Stimulated activated CD4-positive, alpha-beta T cell treated with anti-CD3 and anti-CD28 coated beads, Interleukin-4, amount 100 ng/mL, for 4 hours (primary cell): ENCODE measurements around the gene SLC43A3.
"Not testable (repeated sequence)": the region's sequence is repeated elsewhere in the genome, so short reads cannot be mapped to it uniquely, and the experiment has no call there.

ENCODE experiments used
- DNase-seq, 2 experiments: peaks; one replicate each; pipeline ENCODE4 v3.0.0-alpha.2; 2020

The SLC43A3 gene

DNA sequence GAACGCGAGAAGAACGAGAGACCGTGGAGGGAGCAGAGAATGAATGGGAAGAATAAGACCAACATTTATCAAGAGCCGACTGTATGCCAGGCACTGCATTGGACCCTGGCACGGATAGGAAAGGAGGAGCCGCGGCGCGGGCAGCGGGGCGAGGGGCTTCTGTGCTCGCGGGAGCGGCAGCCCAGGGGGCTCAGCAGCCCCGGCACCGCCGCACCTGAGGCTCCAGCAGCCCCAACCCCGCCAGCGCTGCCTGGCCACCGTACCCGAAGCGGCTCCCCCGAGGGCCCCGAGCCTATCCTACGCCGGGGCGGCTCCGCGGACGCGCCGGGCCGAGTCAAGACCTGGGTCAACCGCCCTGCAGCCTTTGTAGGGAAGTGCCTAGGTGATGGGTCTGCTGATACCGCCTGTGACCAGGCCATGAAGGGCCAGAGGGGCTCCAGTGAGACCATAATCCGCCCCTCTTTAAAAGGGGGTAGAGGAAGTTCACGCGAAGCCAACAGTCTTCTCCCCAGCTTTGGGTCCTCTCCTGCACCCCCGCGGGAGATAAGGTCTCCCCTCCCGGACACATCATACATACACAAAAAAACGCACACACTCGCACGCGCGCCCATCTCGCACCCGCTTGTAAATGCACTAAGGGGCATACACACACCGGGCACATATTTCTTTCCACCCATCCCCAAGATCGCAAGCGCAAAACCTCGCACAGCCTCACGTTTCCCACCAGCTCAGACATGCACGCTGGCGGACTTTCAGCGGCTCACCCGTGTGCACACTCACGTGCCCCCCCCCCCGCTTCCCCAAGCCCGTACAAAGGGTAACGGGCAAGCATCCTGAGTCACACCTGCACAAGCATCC, 32.5 kb upstream of the SLC43A3 start:
- peak in 1 of 2 experiments; percentile 59 for DNase-seq

DNA sequence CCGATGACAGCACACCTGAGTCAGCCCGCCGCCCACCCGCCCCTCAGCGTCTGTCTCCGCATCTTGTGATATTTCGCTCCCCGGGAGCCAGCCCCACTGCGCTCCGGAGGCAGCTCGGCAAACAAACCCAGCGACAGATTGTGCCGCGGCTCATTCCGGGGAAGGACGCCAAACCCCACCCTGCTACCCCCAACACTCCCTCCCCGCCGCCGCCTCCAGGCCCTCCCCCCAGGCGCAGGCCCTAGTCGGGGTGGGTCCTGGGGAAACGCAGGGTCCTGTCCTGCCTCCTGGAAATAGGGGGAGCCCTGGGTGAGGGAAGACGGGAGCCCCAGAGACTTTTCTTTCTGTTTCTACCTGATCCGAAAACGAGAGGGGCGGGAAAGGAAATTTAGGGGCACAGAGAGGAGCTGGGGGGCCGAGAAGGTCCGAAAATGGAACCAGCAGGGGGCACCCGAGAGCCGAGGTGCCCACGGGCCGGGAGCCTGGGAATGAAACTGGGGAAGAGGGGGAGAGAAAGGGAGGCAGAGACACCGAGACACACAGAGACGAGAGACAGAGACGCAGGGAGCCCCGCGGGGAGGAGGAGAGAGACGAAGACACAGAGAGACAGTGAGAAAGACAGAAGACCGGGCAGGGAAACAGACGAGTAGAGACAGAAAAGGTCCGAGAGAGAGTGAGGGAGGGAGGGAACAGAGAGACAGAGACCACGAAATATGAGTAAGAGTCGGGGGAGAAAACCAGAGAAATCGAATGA, 31.7 kb upstream of the SLC43A3 start:
- peak; percentile 69 to 86 for DNase-seq

DNA sequence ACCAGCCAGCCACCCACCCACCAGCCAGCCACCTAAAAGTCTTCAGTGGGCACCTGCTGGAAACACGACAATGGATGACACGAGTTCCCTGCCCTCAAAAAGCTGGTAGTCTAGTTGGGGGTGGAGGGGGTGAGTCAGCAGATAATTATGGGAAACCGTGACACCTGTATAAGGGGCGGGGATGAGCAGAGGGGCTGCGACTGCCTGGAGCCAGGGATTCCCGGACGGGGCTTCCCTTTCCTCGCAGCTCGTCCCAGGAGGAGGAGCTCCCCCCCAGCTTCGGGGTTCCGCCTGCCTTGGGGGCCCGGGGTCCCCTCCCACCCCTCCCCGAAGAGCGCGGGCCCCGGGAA, 31.1 kb upstream of the SLC43A3 start:
- DNase-seq = peak in 1 of 2 experiments; percentile 78

DNA sequence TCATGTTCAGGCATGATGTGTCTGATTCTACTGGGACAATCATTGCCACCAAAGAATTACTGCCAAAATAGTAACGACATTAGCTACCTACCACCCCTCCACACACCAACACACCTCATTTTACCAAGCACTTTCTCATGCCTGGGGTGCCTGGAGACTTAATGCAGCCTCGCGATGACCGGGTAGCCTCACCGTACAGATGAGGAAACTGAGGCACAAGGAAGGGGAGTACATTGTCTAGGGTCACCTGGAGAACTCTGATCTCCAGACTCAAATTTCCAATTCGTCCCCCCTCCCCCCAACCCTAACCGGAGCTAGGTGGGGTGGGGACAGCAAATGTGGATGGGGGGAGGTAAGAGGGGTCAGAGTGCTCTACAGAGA, 30.7 kb upstream of the SLC43A3 start:
- DNase-seq = no peak

DNA sequence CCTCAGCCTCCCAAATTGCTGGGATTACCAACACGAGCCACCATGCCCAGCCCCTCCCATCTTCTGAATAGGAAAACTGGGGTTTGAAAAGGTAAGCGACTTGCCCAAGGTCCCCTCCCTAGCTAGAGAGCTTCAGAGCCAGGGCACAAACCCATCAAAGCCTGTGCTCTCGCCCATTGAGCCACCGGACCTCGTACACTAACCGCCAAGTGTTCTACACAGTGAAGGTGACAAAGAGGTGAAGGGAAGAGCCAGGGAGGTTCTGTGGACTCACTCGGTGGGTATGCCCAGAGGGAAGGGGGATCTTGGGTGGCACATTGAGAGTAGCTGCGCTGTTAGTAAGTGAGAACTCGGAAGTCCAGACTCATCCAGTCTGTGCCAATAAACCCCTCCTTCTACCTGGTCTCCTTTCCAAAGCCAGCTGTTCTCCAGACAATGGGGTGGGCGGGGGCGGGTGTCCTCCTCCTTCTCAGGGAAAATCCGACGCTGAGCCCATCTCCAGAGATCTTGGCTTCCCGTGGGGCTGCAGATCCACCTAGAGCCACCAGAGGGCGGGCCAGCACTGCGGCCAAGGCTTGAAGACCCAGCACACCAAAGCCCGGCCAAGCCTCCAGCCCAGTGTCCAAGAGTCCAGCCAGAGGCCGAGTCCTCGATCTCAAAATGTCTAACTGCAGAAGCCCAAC, 30.2 kb upstream of the SLC43A3 start:
- peak; percentile 64 to 72 for DNase-seq

DNA sequence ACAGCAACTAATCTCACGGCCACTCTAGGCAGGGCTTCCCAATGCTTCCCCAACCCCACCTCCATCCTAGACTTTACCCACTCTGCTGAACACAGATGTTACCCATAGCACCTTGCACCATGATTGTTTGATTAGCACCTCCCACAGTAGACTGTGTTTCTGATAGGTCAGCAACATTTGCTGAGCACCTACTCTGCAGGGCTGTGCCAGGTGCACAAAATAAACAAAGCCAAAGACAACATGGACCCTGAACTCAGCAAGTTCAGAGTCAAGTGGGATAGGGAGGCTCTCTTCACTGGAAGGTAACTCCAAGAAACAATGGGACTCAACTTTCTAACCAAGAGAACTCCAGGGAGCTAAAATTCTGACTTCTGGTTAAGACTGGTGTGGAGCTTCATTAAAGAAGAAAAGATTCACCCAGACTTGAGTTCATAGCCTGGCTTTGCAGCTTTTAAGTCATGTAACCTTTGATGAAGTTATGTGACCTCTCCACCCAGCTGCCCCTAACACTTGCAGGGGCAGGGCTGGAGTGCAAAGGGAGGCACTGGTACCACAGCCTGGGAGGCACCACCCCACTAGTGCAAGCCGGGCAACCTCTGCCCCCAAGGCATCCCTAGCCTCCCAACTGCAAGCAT, 26.7 kb upstream of the SLC43A3 start:
- no peak for DNase-seq

DNA sequence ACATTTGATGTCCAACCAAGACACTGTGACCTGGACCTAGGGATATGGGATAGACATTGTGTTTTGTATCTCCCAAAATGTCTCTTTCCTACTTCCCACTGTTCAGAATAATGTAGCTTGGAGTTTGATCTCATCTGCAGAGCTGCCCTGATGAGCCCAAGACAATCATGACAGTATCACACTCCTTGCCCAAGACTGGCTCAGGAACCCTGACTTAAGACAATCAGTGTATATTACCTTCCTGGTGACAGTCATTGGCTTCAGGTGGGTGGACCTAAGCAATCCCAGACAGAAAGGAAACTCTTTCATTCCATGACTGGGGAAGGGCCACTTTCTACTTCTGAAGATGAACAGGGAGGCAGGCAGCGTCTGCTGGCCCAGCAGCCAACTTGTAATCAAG, 19.1 kb upstream of the SLC43A3 start:
- DNase-seq = no peak

DNA sequence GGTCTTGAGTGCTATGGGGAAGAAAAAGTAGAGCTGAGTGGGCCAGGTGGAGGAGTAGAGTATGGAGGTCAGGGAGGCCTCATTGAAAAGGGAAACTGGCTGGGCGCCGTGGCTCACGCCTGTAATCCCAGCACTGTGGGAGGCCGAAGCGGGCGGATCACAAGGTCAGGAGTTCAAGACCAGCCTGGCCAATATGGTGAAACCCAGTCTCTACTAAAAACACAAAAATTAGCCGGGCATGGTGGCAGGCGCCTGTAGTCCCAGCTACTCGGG, 18.1 kb upstream of the SLC43A3 start:
- DNase-seq = not testable (repeated sequence)

DNA sequence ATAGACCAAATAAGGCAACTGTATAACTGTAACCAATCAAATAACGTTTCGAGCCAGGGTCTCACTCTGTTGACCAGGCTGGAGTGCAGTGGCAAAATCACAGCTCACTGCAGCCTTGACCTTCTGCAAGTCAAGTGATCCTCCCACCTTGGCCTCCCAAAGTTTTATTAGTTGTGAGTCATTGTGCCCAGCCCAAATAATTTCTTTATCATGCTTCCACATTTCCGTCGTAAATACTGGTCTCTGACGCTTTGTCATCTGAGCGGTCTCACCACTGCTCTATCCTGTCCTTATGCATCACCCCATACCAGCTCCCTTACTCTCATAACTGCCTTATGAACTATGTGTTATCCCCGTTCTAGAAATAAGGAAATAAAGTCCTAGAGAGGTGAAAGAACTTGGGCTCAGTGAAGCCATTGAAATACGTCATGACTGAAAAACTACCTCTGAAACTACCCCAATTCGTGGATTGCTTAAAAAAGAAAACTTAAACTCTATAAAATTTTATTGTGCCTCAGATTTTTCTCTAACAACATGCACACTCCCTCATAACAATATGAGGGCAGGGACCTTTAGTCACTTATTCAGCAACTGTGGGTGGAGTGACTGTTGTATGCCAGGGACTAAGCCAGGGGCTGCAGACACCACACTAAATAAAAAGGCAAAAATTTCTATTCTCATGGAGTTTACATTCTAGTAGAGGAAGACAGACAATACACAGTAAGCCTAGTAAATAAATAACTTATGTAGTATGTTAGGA, 17.6 kb upstream of the SLC43A3 start:
- no peak for DNase-seq

DNA sequence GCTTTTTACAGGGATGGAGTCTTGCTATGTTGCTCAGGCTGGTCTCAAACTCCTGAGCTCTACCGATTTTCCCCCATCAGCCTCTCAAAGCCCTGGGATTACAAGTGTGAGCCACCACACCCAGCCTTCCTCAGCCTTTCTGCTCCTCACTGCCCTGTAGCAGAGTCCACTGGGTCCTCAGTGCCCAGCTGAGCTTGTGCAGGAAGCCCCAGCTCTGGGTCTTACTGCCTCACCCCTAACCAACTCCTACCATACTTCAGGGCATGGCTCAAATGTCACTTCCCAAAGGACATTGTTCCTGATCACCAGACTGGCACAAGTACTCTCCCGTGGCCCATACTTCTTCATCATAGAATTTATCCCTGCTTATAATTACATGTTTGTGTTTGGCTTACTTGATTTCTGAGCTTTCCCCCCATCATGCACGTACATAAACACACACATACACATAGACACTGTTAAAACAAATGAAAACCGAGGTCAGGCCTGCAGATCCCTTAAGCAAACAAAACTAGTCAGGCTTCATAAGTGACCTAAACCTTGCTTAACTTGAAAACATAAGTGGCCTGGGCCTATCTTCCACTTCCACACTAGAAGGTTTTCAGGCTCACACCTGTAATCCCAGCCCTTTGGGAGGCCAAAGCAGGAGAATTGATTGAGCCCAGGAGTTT, 14.0 kb upstream of the SLC43A3 start:
- DNase-seq = no peak

DNA sequence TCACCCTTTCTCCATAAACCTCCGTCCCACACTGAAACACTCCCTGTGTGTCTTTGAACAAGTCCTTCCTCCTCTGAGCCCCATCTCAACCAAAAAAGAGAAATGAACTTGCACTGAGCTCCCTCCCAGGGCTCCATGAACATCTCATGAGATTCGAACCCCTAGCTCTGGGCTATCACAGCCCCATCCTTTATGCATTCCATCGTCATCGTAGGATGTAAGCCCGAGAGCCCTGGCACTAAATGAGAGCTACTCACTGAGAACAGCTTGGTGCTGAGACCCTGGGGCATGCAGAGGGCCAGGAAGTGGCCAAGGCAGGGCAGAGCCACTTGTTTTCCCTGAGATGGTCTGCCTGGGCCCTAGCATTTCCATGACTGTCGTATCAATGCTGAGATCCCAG, 12.9 kb upstream of the SLC43A3 start:
- DNase-seq = no peak

DNA sequence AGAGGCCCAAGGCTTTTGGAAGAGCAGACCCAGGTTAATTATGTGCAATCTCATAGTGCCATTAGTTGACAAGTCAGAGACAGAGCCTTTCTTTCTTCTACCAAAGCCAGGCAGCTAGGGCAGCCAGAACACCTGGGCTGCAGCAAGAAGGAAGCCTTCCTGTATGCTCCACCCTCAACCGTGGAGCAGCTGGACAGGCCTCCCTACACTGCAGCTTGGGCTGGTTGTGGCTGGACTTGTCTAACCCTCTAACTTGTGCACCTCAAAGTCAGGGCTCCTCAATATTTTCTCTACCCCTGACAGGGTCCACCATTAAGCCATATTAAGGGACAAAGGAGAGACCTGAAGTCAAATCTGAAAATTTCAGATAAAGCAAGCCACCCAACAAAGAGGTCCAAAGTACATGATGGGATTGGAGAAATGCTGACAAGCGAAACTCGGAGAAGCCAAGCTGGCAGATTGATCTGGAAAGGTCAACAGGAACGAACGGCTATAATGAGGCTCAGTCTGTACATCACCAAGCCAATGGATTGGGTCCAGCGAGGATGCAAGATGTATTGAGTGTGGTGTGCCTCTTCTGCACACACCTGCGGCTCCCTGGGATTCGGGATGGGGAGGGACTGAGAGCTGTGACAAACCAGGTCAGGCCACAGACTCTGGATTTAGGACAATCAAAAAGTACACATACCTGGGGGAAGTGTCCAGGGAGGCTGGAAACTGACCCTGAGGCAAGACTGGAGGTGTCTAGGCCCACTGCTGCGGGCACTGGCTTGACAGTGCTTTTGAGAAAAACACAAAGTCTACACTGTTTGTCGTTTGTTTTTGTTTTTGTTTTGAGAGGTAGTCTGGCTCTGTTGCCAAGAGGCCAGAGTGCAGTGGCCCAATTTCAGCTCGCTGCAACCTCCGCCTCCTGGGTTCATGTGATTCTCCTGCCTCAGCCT, 11.7 kb upstream of the SLC43A3 start:
- DNase-seq = no peak

DNA sequence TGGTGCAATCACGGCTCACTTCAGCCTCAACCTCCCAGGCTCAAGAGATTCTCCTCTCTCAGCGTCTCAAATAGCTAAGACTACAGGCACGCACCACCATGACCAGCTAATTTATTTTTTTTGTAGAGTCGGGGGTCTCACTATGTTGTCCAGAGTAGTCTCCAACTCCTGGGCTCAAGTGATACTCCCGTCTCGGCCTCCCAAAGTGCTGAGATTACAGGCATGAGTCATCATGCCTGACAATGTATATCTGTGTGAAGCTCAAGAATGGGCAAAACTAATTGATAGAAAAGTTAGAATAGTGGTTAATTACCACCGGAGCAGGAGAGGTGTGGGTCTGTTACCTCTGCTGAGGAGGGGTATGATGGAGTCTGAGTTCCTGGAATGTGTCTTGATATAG, 9.1 kb upstream of the SLC43A3 start:
- no peak for DNase-seq

DNA sequence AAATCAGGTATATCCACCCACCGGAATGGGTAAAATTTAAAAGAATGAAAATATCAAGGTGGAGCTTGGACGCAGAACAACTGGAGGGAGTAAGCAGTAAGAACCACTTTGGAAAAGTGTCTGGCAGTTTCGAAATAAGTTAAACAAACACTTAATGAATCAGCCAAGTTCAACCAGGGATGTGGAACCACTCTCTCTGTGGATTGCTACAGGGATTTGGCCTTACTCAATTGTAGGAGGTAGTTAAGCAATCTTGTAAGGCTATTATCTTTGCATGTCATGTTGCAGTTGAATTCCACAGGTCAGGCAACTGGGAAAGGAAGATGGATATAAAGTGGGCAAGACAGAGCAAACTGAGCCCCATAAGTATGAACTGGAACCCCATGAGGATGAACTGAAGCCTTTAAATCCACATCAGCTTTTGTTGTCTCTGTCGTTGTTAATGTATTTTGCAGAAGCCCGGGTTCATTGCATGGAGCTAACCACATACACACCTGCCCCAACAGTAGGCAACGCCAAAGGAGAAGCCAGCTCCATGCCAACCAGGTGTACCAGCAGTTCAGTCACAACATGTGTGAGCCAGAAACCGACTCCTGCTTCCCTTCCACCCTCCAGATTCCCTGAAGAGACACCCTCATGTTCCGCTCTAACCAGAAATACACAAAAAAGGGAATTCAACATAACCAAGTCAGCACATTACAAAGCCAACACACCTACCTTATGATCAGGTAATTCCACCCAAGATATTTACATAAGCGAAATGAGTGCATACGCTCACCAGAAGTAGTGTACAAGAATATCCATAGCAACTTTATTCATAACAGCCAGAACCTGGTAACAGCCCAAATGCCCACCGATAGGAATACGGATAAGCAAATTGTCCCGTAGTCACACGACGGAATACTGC, 8.0 kb upstream of the SLC43A3 start:
- DNase-seq = no peak

DNA sequence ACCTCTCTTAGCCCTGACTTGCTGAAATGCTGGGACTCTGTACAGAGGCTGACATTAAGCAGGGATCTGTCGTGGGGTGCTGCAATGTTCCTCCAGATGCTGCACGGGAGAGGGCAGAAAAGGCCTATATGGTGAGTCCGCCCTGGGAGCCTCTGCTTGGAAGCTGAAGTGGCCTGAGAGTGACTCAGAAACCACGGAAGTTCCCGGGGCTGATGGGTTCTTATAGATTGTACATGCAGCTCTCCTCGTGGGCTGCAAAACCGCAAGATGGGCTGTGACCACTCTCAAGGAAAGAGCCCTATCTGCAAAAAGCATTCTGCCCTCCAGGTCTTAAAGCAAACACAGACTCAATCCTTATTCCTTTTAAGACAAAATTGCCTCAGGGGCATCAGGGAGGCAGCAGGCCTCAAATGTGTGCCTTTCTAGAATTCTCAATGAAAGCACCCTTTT, 5.8 kb upstream of the SLC43A3 start:
- DNase-seq = no peak

DNA sequence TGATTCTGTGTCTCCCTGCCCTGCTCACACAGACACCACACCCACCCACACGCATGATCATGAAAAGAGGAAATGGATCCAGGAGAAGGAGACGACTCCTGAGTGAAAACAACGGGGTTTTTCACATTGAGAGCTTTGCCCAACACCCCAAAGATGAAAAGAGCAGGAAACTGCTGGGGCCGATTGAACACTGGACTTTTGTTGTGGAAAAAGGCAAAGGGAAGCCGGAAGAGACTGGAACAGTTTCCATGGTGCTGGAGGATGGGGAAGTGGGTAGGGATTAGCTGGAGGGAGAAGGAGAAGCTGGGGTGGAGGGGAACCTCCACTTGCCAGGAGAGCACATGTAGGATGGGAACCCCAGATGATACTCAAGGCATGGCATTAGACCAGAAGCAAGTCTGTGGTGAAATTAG, 5.2 kb upstream of the SLC43A3 start:
- DNase-seq = no peak

DNA sequence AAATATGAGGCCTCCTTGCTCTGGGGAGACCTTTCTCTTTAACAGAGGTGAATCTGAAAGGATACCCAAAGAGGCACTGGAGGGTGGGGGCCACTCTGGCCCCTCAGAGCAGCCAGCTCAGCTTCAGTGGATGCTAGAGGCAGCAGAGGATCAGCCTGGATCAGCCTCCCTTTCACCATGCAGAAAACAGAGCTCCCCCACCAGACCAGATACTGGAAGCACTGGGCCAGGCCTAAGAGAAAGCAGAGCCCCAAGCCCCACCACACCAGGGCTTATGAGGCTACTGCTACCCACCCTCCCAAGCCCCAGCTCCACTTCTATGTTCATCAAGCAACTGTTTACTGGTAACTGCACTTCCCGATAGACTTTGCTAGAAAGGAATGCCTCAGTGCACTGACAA, 4.0 kb upstream of the SLC43A3 start:
- no peak for DNase-seq

DNA sequence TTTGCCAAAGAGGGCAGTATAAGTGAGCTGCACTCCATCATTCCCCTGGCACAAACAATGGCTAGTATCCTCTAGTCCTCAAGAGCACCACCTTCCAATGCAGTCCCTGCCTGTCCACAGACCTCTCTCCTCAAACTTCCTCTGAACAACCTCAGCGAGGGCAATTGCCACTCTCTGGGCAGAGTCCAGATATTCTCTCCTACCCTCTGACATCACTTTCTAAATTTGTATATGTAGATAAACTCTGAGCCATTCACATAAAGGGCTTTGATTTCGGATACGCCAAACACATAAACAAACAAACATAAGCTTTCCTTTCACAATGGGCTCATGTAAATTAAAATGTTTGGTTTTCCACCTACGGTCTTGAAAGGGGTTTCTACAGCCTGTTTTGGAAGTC, 3.0 kb upstream of the SLC43A3 start:
- no peak for DNase-seq

DNA sequence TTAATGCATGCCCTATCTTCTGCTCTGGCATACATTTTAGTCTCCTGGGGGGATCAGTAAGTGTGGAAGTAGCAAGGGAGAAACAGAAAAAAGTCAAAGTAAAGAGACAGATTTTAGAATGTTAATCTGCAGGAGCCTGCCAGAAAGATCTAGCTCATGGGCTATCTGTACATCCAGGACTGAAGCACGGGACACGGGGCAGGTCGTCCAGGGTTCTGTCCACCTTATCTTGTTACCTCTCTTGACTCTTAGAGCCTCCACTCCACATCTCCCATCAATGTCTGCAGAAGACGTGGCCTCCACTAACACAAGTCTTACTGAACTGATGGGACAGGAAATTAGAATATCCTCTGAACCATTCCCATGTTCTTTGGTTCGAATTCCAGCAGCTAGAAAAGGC, 1.7 kb upstream of the SLC43A3 start:
- no peak for DNase-seq

DNA sequence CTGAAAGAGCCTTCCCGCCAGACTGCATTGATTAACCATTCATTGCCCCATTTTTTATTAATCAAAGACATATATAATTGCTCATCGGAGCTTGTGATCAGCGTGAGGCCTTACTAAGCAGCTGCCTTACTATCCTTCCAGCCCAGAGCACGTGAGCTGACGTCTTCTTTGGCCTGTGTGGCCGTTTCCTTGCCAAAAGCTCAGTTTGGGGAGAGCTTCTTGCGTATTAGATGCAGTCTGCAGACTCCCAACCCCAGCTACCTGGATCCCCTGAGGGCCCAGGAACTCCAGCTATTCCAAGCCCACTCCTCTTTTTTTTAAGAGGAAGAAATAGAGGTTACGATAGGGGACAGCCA, 784 bp upstream of the SLC43A3 start:
- no peak for DNase-seq
